Aorta (tissue), 5 donors: ENCODE measurements around the gene CD3G. TPM values are rescaled to one million over a fixed set of nuclear protein-coding genes. Genes with fewer than 3 reads are reported as not detected.

Source experiments
- ATAC-seq: fragments of 200-7000 bp; cut with Tn5 transposase; one replicate; pipeline ENCODE4 v1.9.1; 2022; ENCODE audit warnings: moderate library complexity; ENCODE audit not compliant: low FRiP score
- DNase-seq, 2 donors: peaks; one replicate each; pipeline ENCODE4 v3.0.0-alpha.2; 2020
- H3K27ac ChIP-seq, 2 donors: one replicate each; pipeline ENCODE4 v1.5.1; 2013; ENCODE audit warnings: low read length in 2 of 2, mild to moderate bottlenecking in 2 of 2, moderate library complexity in 2 of 2, control low read depth in 1 of 2, inconsistent platforms in 1 of 2, low read depth in 1 of 2
- H3K27me3 ChIP-seq, 2 donors: one replicate each; pipeline ENCODE4 v1.6.1; 2013; ENCODE audit warnings: control low read depth in 1 of 2, low read length in 1 of 2, mild to moderate bottlenecking in 1 of 2, moderate library complexity in 1 of 2; ENCODE audit not compliant: insufficient read depth in 2 of 2, control insufficient read depth in 1 of 2
- H3K36me3 ChIP-seq, 2 donors: one replicate each; pipeline ENCODE4 v1.6.1; 2013; ENCODE audit warnings: control low read depth in 1 of 2, low read length in 1 of 2, mild to moderate bottlenecking in 1 of 2; ENCODE audit not compliant: insufficient read depth in 2 of 2, control insufficient read depth in 1 of 2
- H3K4me1 ChIP-seq, 2 donors: one replicate each; pipeline ENCODE4 v1.6.1; 2013; ENCODE audit warnings: low read length in 2 of 2, control low read depth in 1 of 2, mild to moderate bottlenecking in 1 of 2, moderate library complexity in 1 of 2; ENCODE audit not compliant: insufficient read depth in 2 of 2, control insufficient read depth in 1 of 2
- H3K4me3 ChIP-seq, 2 donors: one replicate each; pipeline ENCODE4 v1.5.1; 2013; ENCODE audit warnings: low read length in 2 of 2, control low read depth in 1 of 2, mild to moderate bottlenecking in 1 of 2
- H3K9me3 ChIP-seq: one replicate; pipeline ENCODE4 v1.6.1; 2013; ENCODE audit warnings: mild to moderate bottlenecking, low read length; ENCODE audit not compliant: control insufficient read depth
- WGBS, 2 donors: extraction: QIAGEN DNeasy Blood & Tissue Kit; methylation state at CpG; one replicate each; pipeline ENCODE4 v1.1.7; 2013; 5-methylcytosine and 5-hydroxymethylcytosine counted together
- intact Hi-C, 2 donors: fragments of 100-400 bp; cut with DNase I; formaldehyde crosslinking; loops; one replicate each; pipeline versions ENCODE4 v1.14.2 to v1.15.0; 2022
- polyA plus RNA-seq, 2 donors: library from polyadenylated mRNA; stranded (reverse); fragments of 200-250 nt; gene quantifications; one replicate each; pipeline ENCODE4 v1.2.3, GENCODE V29; 2013
- total RNA-seq, 2 donors: library from RNA; stranded (reverse); fragmentation: NEBNext Ultra II Directional; extraction: Animal tissue kit (Norgen Biotek cat#: 25700); gene quantifications; one replicate each; pipeline ENCODE4 v1.2.1, GENCODE V29; 2021
- donor health status: healthy with polysubstance abuse.
- donor health status: Bipolar disorder and iron deficiency.
- donor health status: DM: no; HTN: no; CAD: no.
- donor health status: DM: no; HTN: no; CAD: no.
- donor health status: DM: yes; HTN: yes; CAD: no.

CD3G gene
- total and polyA plus RNA-seq, 4 donors = 1.1 to 3.0 TPM; not detected in 2

DNA sequence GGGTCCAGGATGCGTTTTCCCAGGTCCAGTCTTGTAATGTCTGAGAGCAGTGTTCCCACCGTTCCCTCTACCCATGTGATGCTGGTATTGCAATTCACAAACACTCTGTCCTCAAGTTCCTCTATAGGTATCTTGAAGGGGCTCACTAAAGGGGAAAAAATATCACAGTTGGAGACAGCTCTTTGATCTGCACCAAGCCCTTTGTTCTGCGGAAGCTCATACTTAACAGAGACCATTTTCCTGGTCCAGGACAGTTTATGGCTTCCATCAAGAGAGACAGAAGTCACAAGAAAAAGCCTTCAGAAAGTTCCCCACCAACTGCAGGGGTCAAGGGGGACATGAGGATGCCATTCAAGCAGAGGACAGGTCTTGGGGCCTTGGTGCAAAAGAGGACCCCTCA lies 3.7 kb upstream of the CD3G start:
- ATAC-seq = no peak
- no peak overlapping the region for H3K27ac ChIP-seq
- H3K36me3 ChIP-seq = no peaks in the 10 kb centered on the region
- intact Hi-C loops = no loop called here
- no peak for DNase-seq
- H3K27me3 ChIP-seq = no peaks in the 10 kb centered on the region
- H3K9me3 ChIP-seq = no peaks in the 10 kb centered on the region
- H3K4me3 ChIP-seq = no peak overlapping the region
- WGBS, 2 donors = 86 to 88% methylated on average over 3 of the region's 3 CpGs
- H3K4me1 ChIP-seq = no peaks in the 10 kb centered on the region

DNA sequence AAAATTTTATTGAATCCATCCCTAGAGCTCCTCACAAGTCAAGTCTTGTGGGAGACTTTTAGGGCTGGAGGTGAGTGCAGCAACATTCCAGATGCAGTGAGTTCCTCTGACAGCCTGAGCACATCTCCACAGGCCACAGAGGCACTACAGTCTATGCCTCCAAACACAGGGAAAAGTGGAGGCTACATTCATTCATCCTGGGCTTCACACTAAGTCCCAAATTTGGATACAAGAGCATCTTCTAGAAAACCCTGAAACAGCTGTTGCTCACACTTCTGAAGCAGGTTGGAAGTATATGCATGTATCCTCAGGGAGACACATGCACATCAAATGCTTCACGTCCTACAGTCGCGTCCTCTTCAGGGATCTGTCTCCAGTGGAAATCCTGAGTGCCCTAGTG lies 2.9 kb upstream of the CD3G start:
- Histone ChIP-seq H3K27ac (no peak overlapping the region), H3K4me1 (no peaks in the 10 kb centered on the region), H3K27me3 (no peaks in the 10 kb centered on the region), H3K4me3 (no peak overlapping the region), H3K36me3 (no peaks in the 10 kb centered on the region), H3K9me3 (no peaks in the 10 kb centered on the region)
- no peak for ATAC-seq
- no peak for DNase-seq
- intact Hi-C loops = no loop called here
- WGBS, 2 donors = 94 to 97% methylated on average over 3 of the region's 3 CpGs

DNA sequence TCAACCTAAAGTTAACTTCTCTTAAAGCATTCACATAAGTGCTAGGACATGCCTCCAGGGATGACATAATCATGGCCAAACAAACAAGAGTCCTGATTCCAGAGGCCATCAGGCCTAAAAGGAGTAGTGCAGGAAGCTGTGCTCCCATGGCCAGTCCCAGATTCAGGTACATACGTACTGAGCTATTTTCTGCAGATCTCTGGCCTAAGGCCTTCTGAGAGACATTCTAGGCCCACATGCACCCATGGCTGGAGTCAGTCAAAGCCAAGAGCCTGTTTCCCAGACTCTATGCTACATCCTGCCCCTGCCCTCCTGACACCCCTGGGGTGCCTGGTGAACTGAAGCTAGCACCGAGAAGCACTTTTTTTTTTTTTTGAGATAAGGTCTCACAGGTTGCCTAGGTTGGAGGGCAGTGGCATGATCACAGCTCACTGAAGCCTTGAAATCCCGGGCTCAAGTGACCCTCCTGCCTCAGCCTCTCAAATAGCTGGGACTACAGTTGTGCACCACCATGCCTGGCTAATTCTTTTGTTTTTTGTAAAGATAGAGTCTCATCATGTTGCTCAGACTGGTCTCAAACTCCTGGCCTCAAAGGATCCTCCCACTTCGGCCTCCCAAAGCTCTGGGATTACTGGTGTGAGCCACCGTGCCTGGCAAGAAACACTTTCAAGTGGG lies 2.2 kb upstream of the CD3G start:
- Histone ChIP-seq H3K4me3 (no peak overlapping the region), H3K27ac (no peak overlapping the region), H3K36me3 (no peaks in the 10 kb centered on the region), H3K4me1 (no peaks in the 10 kb centered on the region), H3K9me3 (no peaks in the 10 kb centered on the region), H3K27me3 (no peaks in the 10 kb centered on the region)
- ATAC-seq (no peak), DNase-seq (no peak)
- 78 to 82% methylated on average over 5 of the region's 5 CpGs for WGBS, 2 donors
- intact Hi-C loops = no loop called here

DNA sequence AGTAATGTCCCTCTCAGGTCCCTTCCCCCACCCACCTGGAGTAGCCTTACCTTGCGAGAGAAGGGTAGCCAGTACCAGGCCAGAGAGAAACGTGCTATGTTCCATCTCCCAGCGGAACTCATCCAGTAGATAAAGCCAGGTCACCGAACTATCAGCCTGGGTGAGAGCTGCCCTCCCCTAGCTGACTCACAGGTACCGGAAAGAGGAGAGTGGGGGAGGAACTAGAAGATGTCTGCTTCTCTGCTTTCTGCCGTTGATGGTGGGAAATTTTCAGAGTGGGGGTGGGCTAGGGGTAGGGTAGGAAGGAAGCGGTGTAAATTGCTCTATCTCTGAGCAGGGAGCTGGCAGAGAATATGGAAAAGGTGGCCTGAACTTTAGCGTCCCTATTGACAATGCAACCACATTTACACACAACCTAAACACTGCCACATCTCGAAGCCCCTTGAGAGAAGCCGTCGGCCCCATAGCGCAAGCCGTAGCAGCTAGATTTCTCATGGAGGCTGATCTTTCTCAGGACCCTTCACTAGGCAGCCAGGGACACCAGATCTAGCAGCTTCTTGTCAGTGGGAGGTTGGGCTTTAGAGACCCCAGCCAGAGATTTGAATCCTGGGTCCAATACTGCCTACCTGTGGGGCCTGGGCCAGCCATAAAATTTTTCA lies 1.5 kb upstream of the CD3G start, which contains the start of gene CD3D:
CD3D (minus strand) TSS at position 203 of the 659 bp plus-strand sequence; CDS start at position 105, 98 bp downstream.
- 78 to 79% methylated on average over 13 of the region's 13 CpGs for WGBS, 2 donors

DNA sequence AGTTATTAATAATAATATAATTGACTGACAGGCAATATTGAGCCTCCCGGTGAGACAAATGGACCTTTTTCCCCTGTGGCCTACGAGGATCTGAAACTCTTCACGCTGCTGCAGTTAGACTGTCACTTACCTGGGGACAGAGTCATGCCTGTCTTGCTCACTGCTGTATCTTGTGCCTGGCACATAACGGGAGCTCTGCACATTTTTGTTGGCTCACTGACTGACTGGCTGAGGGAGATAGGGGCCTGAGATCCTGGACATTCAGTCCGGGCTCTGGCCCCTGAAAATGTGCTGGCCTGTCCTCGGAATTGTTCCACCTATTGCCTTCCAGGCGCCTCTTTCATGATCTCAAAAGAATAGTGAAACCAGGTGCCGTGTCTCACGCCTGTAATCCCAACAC lies 896 bp upstream of the CD3G start:
- intact Hi-C loops = no loop called here
- no peak for DNase-seq
- WGBS, 2 donors = 67 to 74% methylated on average over 9 of the region's 9 CpGs
- H3K4me1 ChIP-seq = no peaks in the 10 kb centered on the region
- H3K4me3 ChIP-seq = no peak overlapping the region
- no peaks in the 10 kb centered on the region for H3K36me3 ChIP-seq
- no peaks in the 10 kb centered on the region for H3K9me3 ChIP-seq
- H3K27ac ChIP-seq = no peak overlapping the region
- no peaks in the 10 kb centered on the region for H3K27me3 ChIP-seq
- no peak for ATAC-seq

More for the DNA sequence above, 1.5 kb upstream of the CD3G start, which contains the start of gene CD3D:
- Histone ChIP-seq H3K4me1 (no peaks in the 10 kb centered on the region), H3K27ac (no peak within 1 kb of the TSS), H3K36me3 (no peaks in the 10 kb centered on the region), H3K4me3 (no peak within 1 kb of the TSS), H3K9me3 (no peaks in the 10 kb centered on the region), H3K27me3 (no peaks in the 10 kb centered on the region)
- ATAC-seq (no peak), DNase-seq (no peak)
- intact Hi-C loops = no loop called here

DNA sequence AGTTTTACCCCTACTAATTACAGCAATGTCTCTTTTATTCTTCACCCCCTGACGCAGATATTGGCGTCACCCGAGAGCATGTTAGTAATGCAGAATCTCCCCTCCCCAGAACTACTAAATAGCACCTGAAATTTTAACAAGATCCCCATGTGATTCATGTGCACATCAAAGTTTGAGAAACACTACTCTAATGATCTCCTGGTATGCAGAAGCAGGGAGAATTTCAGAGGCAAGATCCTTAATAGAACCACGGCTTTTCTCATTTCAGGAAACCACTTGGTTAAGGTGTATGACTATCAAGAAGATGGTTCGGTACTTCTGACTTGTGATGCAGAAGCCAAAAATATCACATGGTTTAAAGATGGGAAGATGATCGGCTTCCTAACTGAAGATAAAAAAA lies 5.3 kb downstream of the CD3G start:
- Histone ChIP-seq H3K9me3 (no peaks in the 10 kb centered on the region), H3K27me3 (peaks cover 0 to 3% of the 10 kb centered on the region in 2 donors), H3K36me3 (no peaks in the 10 kb centered on the region), H3K4me3 (no peak overlapping the region), H3K4me1 (no peaks in the 10 kb centered on the region), H3K27ac (no peak overlapping the region)
- intact Hi-C loops = no loop called here
- WGBS, 2 donors = 77 to 79% methylated on average over 6 of the region's 6 CpGs
- no peak for ATAC-seq
- no peak for DNase-seq

DNA sequence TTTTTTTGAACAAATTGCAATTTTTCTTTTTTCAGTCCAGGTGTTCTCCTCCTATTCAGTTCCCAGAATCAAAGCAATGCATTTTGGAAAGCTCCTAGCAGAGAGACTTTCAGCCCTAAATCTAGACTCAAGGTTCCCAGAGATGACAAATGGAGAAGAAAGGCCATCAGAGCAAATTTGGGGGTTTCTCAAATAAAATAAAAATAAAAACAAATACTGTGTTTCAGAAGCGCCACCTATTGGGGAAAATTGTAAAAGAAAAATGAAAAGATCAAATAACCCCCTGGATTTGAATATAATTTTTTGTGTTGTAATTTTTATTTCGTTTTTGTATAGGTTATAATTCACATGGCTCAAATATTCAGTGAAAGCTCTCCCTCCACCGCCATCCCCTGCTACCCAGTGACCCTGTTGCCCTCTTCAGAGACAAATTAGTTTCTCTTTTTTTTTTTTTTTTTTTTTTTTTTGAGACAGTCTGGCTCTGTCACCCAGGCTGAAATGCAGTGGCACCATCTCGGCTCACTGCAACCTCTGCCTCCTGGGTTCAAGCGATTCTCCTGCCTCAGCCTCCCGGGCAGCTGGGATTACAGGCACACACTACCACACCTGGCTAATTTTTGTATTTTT lies 9.1 kb downstream of the CD3G start:
- Histone ChIP-seq H3K27me3 (peaks cover 0 to 3% of the 10 kb centered on the region in 2 donors), H3K4me3 (no peak overlapping the region), H3K4me1 (no peaks in the 10 kb centered on the region), H3K27ac (no peak overlapping the region), H3K9me3 (no peaks in the 10 kb centered on the region), H3K36me3 (no peaks in the 10 kb centered on the region)
- DNase-seq (no peak), ATAC-seq (no peak)
- intact Hi-C loops = loop anchor here (5.0 to 10.0 kb wide), 3 partner anchors 158 to 208 kb away; no protein-coding TSS in a partner anchor
- WGBS, 2 donors = 9 to 10% methylated on average over 6 of the region's 6 CpGs

DNA sequence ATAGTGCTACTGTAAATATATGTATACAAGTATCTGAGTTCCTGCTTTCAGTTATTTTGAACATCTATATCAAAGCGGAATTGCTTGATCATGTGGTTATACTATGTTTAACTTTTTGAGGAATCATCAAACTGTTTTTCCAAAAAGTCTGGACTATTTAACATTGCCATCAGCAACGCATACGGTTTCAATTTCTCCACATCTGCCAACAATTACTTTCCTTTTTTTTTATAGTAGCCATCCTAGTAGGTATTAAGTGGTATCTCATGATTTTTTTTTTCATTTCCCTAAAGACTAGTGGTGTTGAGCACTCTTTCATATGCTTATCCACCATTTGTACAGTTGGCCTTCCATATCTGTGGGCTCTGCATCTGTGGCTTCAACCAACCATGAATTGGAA lies 13.9 kb downstream of the CD3G start:
- H3K27ac ChIP-seq = no peak overlapping the region
- peaks cover 0 to 1% of the 10 kb centered on the region in 2 donors for H3K4me1 ChIP-seq
- ATAC-seq (no peak), DNase-seq (no peak)
- no peak overlapping the region for H3K4me3 ChIP-seq
- intact Hi-C loops = loop anchor here (10.0 kb wide), 2 partner anchors 163 to 213 kb away; no protein-coding TSS in a partner anchor
- H3K9me3 ChIP-seq = no peaks in the 10 kb centered on the region
- no peaks in the 10 kb centered on the region for H3K27me3 ChIP-seq
- WGBS, 2 donors = 41 to 49% methylated on average over 3 of the region's 3 CpGs
- H3K36me3 ChIP-seq = no peaks in the 10 kb centered on the region
